K562 (cell line): ENCODE results near the gene WAS.

ENCODE experiments used
- ARHGAP35 ChIP-seq: fragments of 450-650 bp; IDR thresholded peaks from 2 replicates; pipeline ENCODE4 v1.6.1; 2018; ENCODE audit not compliant: partially characterized antibody
- NFRKB ChIP-seq: fragments of 450-650 bp; IDR thresholded peaks from 2 replicates; pipeline ENCODE4 v1.6.1; 2016; ENCODE audit warnings: low read depth
- POLR3A ChIP-seq: IDR thresholded peaks from 2 replicates; pipeline ENCODE4 v1.6.1; 2011; ENCODE audit warnings: borderline replicate concordance, mild to moderate bottlenecking, moderate library complexity; ENCODE audit not compliant: insufficient read length, insufficient read depth; ENCODE audit errors: extremely low read depth
- PTBP1 ChIP-seq: fragments of 200-400 bp; formaldehyde crosslinking; IDR thresholded peaks from 2 replicates; pipeline ENCODE4 v1.6.1; 2017; ENCODE audit warnings: low read depth, low read length
- SAFB2 ChIP-seq: fragments of 200-400 bp; formaldehyde crosslinking; IDR thresholded peaks from 2 replicates; pipeline ENCODE4 v1.6.1; 2018; ENCODE audit warnings: borderline replicate concordance, low read length, low read depth, moderate library complexity; ENCODE audit not compliant: severe bottlenecking
- SRF ChIP-seq, 2 experiments: fragments of 250-450, 450-650 bp in 1 of 2; sonication (Bioruptor Pico) in 1 of 2; sonication (generic) in 1 of 2; formaldehyde crosslinking; IDR thresholded peaks; 2 replicates each; pipeline versions ENCODE4 v1.5.0 to v1.5.1; 2020 to 2022; ENCODE audit warnings: mild to moderate bottlenecking in 1 of 2, missing genetic modification reagents in 1 of 2
- TRIM28 ChIP-seq: fragments of 450-650 bp; IDR thresholded peaks from 2 replicates; pipeline ENCODE4 v1.6.1; 2017
- ZNF444 ChIP-seq: fragments of 250-450 bp; sonication (Bioruptor Pico); IDR thresholded peaks from 2 replicates; pipeline ENCODE4 v1.4.0; 2020; ENCODE audit warnings: mild to moderate bottlenecking, moderate library complexity
- TF ChIP-seq, protein P1 (sequence below), 3 experiments: IDR thresholded peaks in 2 of 3; conservative IDR thresholded peaks in 1 of 3; 2 replicates each; pipeline ENCODE4 v1.5.1; 2011 to 2012; ENCODE audit warnings: low read length in 3 of 3, mild to moderate bottlenecking in 3 of 3, control low read depth in 2 of 3, improper control_type of control experiment in 1 of 3, inconsistent platforms in 1 of 3, low read depth in 1 of 3, mixed read lengths in 1 of 3, moderate library complexity in 1 of 3; ENCODE audit not compliant: insufficient read depth in 2 of 3
- TF ChIP-seq, protein P2 (sequence below): fragments of 250-450 bp; sonication (Bioruptor Pico); IDR thresholded peaks from 2 replicates; pipeline ENCODE4 v1.8.0; 2021; ENCODE audit warnings: moderate library complexity, mild to moderate bottlenecking, inconsistent platforms
- TF ChIP-seq, protein P3 (sequence below), 2 experiments: fragments of 450-650 bp in 1 of 2; sonication (generic) in 1 of 2; formaldehyde crosslinking in 1 of 2; IDR thresholded peaks in 1 of 2; conservative IDR thresholded peaks in 1 of 2; 2 replicates each; pipeline versions ENCODE4 v1.6.1 to v1.8.1; 2016 to 2023; ENCODE audit warnings: mild to moderate bottlenecking in 2 of 2, moderate library complexity in 2 of 2, inconsistent platforms in 1 of 2, missing genetic modification reagents in 1 of 2
- TF ChIP-seq, protein P4 (sequence below): fragments of 250-450 bp; sonication (Bioruptor Pico); IDR thresholded peaks from 2 replicates; pipeline ENCODE4 v1.5.1; 2021; ENCODE audit warnings: mild to moderate bottlenecking
- TF ChIP-seq, protein P5 (sequence below): sonication (generic); formaldehyde crosslinking; IDR thresholded peaks from 2 replicates; pipeline ENCODE4 v1.5.0; 2020; ENCODE audit warnings: missing genetic modification reagents

DNA sequence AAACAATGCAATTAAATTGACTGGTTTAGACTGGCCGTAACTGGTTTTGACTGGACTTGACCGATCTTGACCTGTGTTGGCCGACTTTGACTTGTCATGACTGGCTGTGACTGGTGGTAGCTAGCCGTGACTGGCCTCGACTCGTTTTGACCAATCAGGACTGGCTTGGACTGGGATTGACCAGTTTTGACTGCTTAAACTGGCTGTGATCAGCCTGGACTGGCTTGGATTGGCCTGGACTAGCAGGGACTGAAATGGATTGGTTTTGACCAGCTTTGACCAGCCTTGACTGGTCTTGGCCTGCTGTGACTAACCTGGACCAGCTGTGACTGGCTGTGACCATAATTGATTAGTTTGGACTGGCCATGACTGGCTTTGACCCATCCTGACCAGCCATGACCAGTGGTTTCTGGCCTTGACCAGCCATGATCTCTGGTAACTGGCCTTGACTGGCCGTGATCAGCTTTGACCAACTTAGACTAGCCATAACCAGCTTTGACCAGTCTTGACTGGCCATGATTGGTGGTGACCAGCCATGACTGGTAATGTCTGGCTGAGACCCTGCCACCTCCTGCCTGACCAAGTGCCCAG, 26.0 kb downstream of the WAS start:
- TF ChIP-seq SRF (CRISPR knock-in tag; IDR thresholded peaks at IDR 0.05) (no peak), ZNF444 (CRISPR knock-in tag) (no peak), NFRKB (no peak), SAFB2 (no peak), TRIM28 (no peak), ARHGAP35 (no peak), POLR3A (no peak), PTBP1 (no peak)
- TF ChIP-seq, protein P1, sequence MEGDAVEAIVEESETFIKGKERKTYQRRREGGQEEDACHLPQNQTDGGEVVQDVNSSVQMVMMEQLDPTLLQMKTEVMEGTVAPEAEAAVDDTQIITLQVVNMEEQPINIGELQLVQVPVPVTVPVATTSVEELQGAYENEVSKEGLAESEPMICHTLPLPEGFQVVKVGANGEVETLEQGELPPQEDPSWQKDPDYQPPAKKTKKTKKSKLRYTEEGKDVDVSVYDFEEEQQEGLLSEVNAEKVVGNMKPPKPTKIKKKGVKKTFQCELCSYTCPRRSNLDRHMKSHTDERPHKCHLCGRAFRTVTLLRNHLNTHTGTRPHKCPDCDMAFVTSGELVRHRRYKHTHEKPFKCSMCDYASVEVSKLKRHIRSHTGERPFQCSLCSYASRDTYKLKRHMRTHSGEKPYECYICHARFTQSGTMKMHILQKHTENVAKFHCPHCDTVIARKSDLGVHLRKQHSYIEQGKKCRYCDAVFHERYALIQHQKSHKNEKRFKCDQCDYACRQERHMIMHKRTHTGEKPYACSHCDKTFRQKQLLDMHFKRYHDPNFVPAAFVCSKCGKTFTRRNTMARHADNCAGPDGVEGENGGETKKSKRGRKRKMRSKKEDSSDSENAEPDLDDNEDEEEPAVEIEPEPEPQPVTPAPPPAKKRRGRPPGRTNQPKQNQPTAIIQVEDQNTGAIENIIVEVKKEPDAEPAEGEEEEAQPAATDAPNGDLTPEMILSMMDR (IDR thresholded peaks at IDR 0.05 in 2 of 3, conservative IDR thresholded peaks at IDR 0.05 in 1 of 3; ENCODE audit: insufficient read depth in 2 of 3, low read depth in 1 of 3, low read length in 3 of 3), result no peak
- TF ChIP-seq, protein P2, sequence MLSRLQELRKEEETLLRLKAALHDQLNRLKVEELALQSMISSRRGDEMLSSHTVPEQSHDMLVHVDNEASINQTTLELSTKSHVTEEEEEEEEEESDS, result no peak
- TF ChIP-seq, protein P3, sequence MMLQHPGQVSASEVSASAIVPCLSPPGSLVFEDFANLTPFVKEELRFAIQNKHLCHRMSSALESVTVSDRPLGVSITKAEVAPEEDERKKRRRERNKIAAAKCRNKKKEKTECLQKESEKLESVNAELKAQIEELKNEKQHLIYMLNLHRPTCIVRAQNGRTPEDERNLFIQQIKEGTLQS (IDR thresholded peaks at IDR 0.05), result no peak
- TF ChIP-seq, protein P3 (CRISPR knock-in tag; conservative IDR thresholded peaks at IDR 0.05), result no peak
- TF ChIP-seq, protein P4, sequence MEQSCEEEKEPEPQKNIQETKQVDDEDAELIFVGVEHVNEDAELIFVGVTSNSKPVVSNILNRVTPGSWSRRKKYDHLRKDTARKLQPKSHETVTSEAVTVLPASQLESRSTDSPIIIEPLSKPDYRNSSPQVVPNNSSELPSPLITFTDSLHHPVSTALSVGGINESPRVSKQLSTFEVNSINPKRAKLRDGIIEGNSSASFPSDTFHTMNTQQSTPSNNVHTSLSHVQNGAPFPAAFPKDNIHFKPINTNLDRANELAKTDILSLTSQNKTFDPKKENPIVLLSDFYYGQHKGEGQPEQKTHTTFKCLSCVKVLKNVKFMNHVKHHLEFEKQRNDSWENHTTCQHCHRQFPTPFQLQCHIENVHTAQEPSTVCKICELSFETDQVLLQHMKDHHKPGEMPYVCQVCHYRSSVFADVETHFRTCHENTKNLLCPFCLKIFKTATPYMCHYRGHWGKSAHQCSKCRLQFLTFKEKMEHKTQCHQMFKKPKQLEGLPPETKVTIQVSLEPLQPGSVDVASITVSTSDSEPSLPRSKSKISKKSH (CRISPR knock-in tag), result no peak
- TF ChIP-seq, protein P5, sequence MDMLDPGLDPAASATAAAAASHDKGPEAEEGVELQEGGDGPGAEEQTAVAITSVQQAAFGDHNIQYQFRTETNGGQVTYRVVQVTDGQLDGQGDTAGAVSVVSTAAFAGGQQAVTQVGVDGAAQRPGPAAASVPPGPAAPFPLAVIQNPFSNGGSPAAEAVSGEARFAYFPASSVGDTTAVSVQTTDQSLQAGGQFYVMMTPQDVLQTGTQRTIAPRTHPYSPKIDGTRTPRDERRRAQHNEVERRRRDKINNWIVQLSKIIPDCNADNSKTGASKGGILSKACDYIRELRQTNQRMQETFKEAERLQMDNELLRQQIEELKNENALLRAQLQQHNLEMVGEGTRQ (CRISPR knock-in tag), result no peak
